K562 (cell line): ENCODE data around the gene WNT16.

Experiments
- ATF3 ChIP-seq, 2 experiments: fragments of 450-650 bp in 1 of 2; sonication (generic) in 1 of 2; formaldehyde crosslinking in 1 of 2; IDR thresholded peaks in 1 of 2; conservative IDR thresholded peaks in 1 of 2; 2 replicates each; pipeline versions ENCODE4 v1.6.1 to v1.8.1; 2016 to 2023; ENCODE audit warnings: mild to moderate bottlenecking in 2 of 2, moderate library complexity in 2 of 2, inconsistent platforms in 1 of 2, missing genetic modification reagents in 1 of 2
- CHD2 ChIP-seq: IDR thresholded peaks from 2 replicates; pipeline ENCODE4 v1.6.1; 2011; ENCODE audit warnings: low read depth, low read length
- CTCF ChIP-seq, 3 experiments: IDR thresholded peaks in 2 of 3; conservative IDR thresholded peaks in 1 of 3; 2 replicates each; pipeline ENCODE4 v1.5.1; 2011 to 2012; ENCODE audit warnings: low read length in 3 of 3, mild to moderate bottlenecking in 3 of 3, control low read depth in 2 of 3, improper control_type of control experiment in 1 of 3, inconsistent platforms in 1 of 3, low read depth in 1 of 3, mixed read lengths in 1 of 3, moderate library complexity in 1 of 3; ENCODE audit not compliant: insufficient read depth in 2 of 3
- EP300 ChIP-seq: IDR thresholded peaks from 2 replicates; pipeline ENCODE4 v1.6.1; 2012; ENCODE audit warnings: low read length, improper control_type of control experiment
- FOXM1 ChIP-seq, 2 experiments: fragments of 450-650 bp in 1 of 2; sonication (generic) in 1 of 2; formaldehyde crosslinking in 1 of 2; IDR thresholded peaks; 2 replicates each; pipeline versions ENCODE4 v1.6.1 to v1.9.0; 2017 to 2022; ENCODE audit warnings: low read depth in 2 of 2, mild to moderate bottlenecking in 2 of 2, missing genetic modification reagents in 1 of 2, moderate library complexity in 1 of 2
- HBP1 ChIP-seq: fragments of 450-650 bp; formaldehyde crosslinking; IDR thresholded peaks from 2 replicates; pipeline ENCODE4 v1.4.0; 2022; ENCODE audit warnings: missing genetic modification characterization
- HINFP ChIP-seq: fragments of 450-650 bp; conservative IDR thresholded peaks from 2 replicates; pipeline ENCODE4 v1.6.1; 2016; ENCODE audit warnings: missing genetic modification characterization, low read depth, mild to moderate bottlenecking, control low read depth, missing compliant biosample characterization
- HNRNPL ChIP-seq: fragments of 200-400 bp; formaldehyde crosslinking; IDR thresholded peaks from 2 replicates; pipeline ENCODE4 v1.6.1; 2017; ENCODE audit warnings: low read depth, mild to moderate bottlenecking, low read length
- MYNN ChIP-seq, 2 experiments: sonication (generic); formaldehyde crosslinking in 1 of 2; IDR thresholded peaks; 2 replicates each; pipeline versions ENCODE4 v1.5.0 to v1.6.1; 2016 to 2020; ENCODE audit warnings: antibody characterized with exemption in 1 of 2, missing genetic modification reagents in 1 of 2
- STAG1 ChIP-seq: sonication (generic); formaldehyde crosslinking; IDR thresholded peaks from 2 replicates; pipeline ENCODE4 v1.5.0; 2020; ENCODE audit warnings: missing genetic modification reagents, borderline replicate concordance
- TARDBP ChIP-seq: fragments of 450-650 bp; IDR thresholded peaks from 2 replicates; pipeline ENCODE4 v1.6.1; 2016
- ZKSCAN3 ChIP-seq: fragments of 250-450 bp; sonication (Bioruptor Pico); IDR thresholded peaks from 2 replicates; pipeline ENCODE4 v1.4.0; 2020
- ZNF274 ChIP-seq: IDR thresholded peaks from 2 replicates; pipeline ENCODE4 v1.6.1; 2011; ENCODE audit warnings: low read depth, mild to moderate bottlenecking, low read length, moderate library complexity, borderline replicate concordance
- ZSCAN29 ChIP-seq: fragments of 450-650 bp; IDR thresholded peaks from 2 replicates; pipeline ENCODE4 v1.6.1; 2017

GRCh38 chr7:121279822-121280221, 49.0 kb upstream of the WNT16 start:
- TF ChIP-seq ZKSCAN3 (CRISPR knock-in tag) (no peak), HBP1 (CRISPR knock-in tag) (no peak), ZNF274 (no peak), ATF3 (IDR thresholded peaks at IDR 0.05) (no peak), ATF3 (CRISPR knock-in tag; conservative IDR thresholded peaks at IDR 0.05) (no peak), EP300 (no peak), ZSCAN29 (no peak), CHD2 (no peak), HINFP (tag) (no peak), CTCF (IDR thresholded peaks at IDR 0.05 in 2 of 3, conservative IDR thresholded peaks at IDR 0.05 in 1 of 3; ENCODE audit: insufficient read depth in 2 of 3, low read depth in 1 of 3, low read length in 3 of 3) (no peak), HNRNPL (no peak), STAG1 (CRISPR knock-in tag) (no peak), TARDBP (no peak), FOXM1 (IDR thresholded peaks at IDR 0.05; ENCODE audit: low read depth) (no peak), FOXM1 (CRISPR knock-in tag; IDR thresholded peaks at IDR 0.05; ENCODE audit: low read depth) (no peak), MYNN (IDR thresholded peaks at IDR 0.05) (no peak), MYNN (CRISPR knock-in tag; IDR thresholded peaks at IDR 0.05) (no peak)
